ENCODE results near the gene OSBPL9.

The OSBPL9 gene

DNA sequence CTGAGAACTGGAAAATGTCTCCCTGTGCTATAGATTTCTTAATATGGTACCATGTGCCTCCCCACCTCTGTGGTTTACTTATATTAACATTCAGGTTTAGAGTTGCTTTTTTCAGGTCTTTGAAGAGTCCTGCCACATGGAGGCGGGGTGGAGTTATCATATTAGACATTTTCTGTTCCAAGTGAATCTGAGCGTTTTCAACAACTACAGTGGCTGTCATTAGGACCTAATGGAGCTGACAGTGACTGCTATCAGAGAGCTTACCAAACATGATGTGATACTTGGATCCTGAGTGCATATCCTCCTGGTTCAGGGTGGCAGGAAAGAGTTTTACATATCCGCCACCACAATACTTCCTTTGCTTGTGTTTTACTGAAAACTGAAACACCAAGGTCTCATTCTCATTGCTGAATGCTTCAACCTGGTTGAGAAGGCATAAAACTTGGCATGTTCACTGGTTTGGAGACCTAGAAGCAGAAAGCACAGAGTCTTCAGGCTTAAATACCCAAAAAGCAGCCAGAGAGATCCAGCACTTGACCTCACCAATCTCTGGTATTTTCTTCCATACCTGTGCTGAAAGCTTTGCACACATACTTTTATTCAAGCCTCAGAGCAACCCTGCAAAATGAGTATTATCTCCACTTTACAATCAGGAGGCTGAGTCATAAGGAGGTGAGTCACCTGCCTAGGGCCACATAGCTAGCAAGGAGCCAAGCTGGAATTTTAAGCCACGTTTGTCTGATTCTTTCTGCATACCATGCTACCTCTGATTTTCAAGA, 47.4 kb upstream of the OSBPL9 start (continued):
- TF ChIP-seq CTCF (tag by site-specific recombination; IDR thresholded peaks at IDR 0.05): peak; percentile 51; the same call in 1 of the 2 replicates
- 0 out of 2 replicates have a peak, but pooled peaks have one; percentile 37 for TF ChIP-seq ZNF558 (tag by site-specific recombination; IDR thresholded peaks at IDR 0.05)
- no peak for TF ChIP-seq ZNF555 (tag by site-specific recombination; conservative IDR thresholded peaks at IDR 0.05)
- TF ChIP-seq ZNF211 (tag by site-specific recombination; IDR thresholded peaks at IDR 0.05; ENCODE audit: low read depth): no peak
- TF ChIP-seq KLF8 (tag by site-specific recombination; IDR thresholded peaks at IDR 0.05): 0 out of 2 replicates have a peak, but pooled peaks have one; percentile 38
- TF ChIP-seq ZNF335 (tag by site-specific recombination; conservative IDR thresholded peaks at IDR 0.05): no peak; the same call in 1 of the 2 replicates
- 0 out of 2 replicates have a peak, but pooled peaks have one; percentile 9 for TF ChIP-seq ZNF623 (tag by site-specific recombination; IDR thresholded peaks at IDR 0.05)
- no peak for TF ChIP-seq ZFP41 (tag by site-specific recombination; IDR thresholded peaks at IDR 0.05; ENCODE audit: borderline replicate concordance)
- 0 out of 2 replicates have a peak, but pooled peaks have one; percentile 20 for TF ChIP-seq SP3 (tag by site-specific recombination; IDR thresholded peaks at IDR 0.05)
- 0 out of 2 replicates have a peak, but pooled peaks have one; percentile 16 for TF ChIP-seq OVOL3 (tag by site-specific recombination; IDR thresholded peaks at IDR 0.05)
- no peak for TF ChIP-seq ZNF777 (tag by site-specific recombination; IDR thresholded peaks at IDR 0.05; ENCODE audit: borderline replicate concordance)
- TF ChIP-seq INSM2 (tag by site-specific recombination; IDR thresholded peaks at IDR 0.05): peak; percentile 87
- TF ChIP-seq ZNF518A (tag by site-specific recombination; conservative IDR thresholded peaks at IDR 0.05; ENCODE audit: low read depth): peak; percentile 30
- TF ChIP-seq ZNF324 (tag by site-specific recombination; IDR thresholded peaks at IDR 0.05): no peak
- no peak for TF ChIP-seq ZNF133 (tag by site-specific recombination; IDR thresholded peaks at IDR 0.05)
- TF ChIP-seq ZNF596 (tag by site-specific recombination; IDR thresholded peaks at IDR 0.05): no peak
- peak; percentile 78 for TF ChIP-seq ZNF366 (tag by site-specific recombination; conservative IDR thresholded peaks at IDR 0.05)
- TF ChIP-seq, protein P1, sequence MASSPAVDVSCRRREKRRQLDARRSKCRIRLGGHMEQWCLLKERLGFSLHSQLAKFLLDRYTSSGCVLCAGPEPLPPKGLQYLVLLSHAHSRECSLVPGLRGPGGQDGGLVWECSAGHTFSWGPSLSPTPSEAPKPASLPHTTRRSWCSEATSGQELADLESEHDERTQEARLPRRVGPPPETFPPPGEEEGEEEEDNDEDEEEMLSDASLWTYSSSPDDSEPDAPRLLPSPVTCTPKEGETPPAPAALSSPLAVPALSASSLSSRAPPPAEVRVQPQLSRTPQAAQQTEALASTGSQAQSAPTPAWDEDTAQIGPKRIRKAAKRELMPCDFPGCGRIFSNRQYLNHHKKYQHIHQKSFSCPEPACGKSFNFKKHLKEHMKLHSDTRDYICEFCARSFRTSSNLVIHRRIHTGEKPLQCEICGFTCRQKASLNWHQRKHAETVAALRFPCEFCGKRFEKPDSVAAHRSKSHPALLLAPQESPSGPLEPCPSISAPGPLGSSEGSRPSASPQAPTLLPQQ (tag by site-specific recombination; IDR thresholded peaks at IDR 0.05): 0 out of 2 replicates have a peak, but pooled peaks have one; percentile 27
- TF ChIP-seq ZNF121 (tag by site-specific recombination; IDR thresholded peaks at IDR 0.05): no peak

Data from HEK293 (cell line).